SK-N-MC (cell line): ENCODE results near the gene FGF12.

Experiments used
- EZH2 ChIP-seq: fragments of 200-600 bp; sonication (generic); IDR thresholded peaks from one replicate; pipeline ENCODE4 v1.6.1; 2017; ENCODE audit warnings: antibody characterized with exemption
- FOXP2 ChIP-seq: optimal IDR thresholded peaks from 2 replicates; pipeline ENCODE3; 2011; ENCODE audit warnings: mild to moderate bottlenecking, moderate library complexity; ENCODE audit not compliant: insufficient read depth; ENCODE audit errors: extremely low read length, control extremely low read depth
- POLR2AphosphoS5 ChIP-seq: IDR thresholded peaks from 2 replicates; pipeline ENCODE4 v1.6.1; 2012; ENCODE audit warnings: mild to moderate bottlenecking, low read depth, low read length, borderline replicate concordance

- TF ChIP-seq POLR2AphosphoS5: no peak
- no peak for TF ChIP-seq EZH2
- no peak for TF ChIP-seq FOXP2
These were observed 163.9 kb downstream of the FGF12 start for GRCh38 chr3:192563417-192563816.
